ENCODE data around the gene PRKCZ. TPM values are rescaled to one million over a fixed set of nuclear protein-coding genes. Genes with fewer than 3 reads are reported as not detected.

Gene PRKCZ
- total RNA-seq, 2 donors from 2014 or later = 50.4 to 72.2 TPM

- DNase-seq = no peak
- TF ChIP-seq, protein P1, sequence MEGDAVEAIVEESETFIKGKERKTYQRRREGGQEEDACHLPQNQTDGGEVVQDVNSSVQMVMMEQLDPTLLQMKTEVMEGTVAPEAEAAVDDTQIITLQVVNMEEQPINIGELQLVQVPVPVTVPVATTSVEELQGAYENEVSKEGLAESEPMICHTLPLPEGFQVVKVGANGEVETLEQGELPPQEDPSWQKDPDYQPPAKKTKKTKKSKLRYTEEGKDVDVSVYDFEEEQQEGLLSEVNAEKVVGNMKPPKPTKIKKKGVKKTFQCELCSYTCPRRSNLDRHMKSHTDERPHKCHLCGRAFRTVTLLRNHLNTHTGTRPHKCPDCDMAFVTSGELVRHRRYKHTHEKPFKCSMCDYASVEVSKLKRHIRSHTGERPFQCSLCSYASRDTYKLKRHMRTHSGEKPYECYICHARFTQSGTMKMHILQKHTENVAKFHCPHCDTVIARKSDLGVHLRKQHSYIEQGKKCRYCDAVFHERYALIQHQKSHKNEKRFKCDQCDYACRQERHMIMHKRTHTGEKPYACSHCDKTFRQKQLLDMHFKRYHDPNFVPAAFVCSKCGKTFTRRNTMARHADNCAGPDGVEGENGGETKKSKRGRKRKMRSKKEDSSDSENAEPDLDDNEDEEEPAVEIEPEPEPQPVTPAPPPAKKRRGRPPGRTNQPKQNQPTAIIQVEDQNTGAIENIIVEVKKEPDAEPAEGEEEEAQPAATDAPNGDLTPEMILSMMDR (IDR thresholded peaks at IDR 0.05) = no peak
- Histone ChIP-seq H3K4me3 (no peak overlapping the region), H3K36me3 (no peaks in the 10 kb centered on the region), H3K27me3 (no peaks in the 10 kb centered on the region), H3K9me3 (no peaks in the 10 kb centered on the region), H3K9ac (ENCODE audit: low read depth in 2 of 2, low read length in 2 of 2) (no peak overlapping the region), H3K4me1 (no peaks in the 10 kb centered on the region), H3K27ac (no peak overlapping the region)
- intact Hi-C loops (cut with DNase I) = no loop called here
Measured at GRCh38 chr1:2056955-2057590, 6.9 kb downstream of the PRKCZ start.

GRCh38 chr1:2059290-2059953, 9.2 kb downstream of the PRKCZ start:
- Histone ChIP-seq H3K4me1 (no peaks in the 10 kb centered on the region), H3K27ac (no peak overlapping the region), H3K4me3 (no peak overlapping the region), H3K36me3 (no peaks in the 10 kb centered on the region), H3K27me3 (no peaks in the 10 kb centered on the region), H3K9me3 (no peaks in the 10 kb centered on the region), H3K9ac (ENCODE audit: low read depth in 2 of 2, low read length in 2 of 2) (no peak overlapping the region)
- intact Hi-C loops (cut with DNase I) = no loop called here
- no peak for DNase-seq
- TF ChIP-seq, protein P1 (IDR thresholded peaks at IDR 0.05) = no peak

- Histone ChIP-seq H3K9me3 (no peaks in the 10 kb centered on the region), H3K9ac (ENCODE audit: low read depth in 2 of 2, low read length in 2 of 2) (no peak overlapping the region), H3K27ac (no peak overlapping the region), H3K36me3 (no peaks in the 10 kb centered on the region), H3K4me1 (no peaks in the 10 kb centered on the region), H3K4me3 (no peak overlapping the region), H3K27me3 (no peaks in the 10 kb centered on the region)
- TF ChIP-seq, protein P1 (IDR thresholded peaks at IDR 0.05) = no peak
- no peak for DNase-seq
- intact Hi-C loops (cut with DNase I) = no loop called here
Measured at GRCh38 chr1:2060072-2060471, 9.9 kb downstream of the PRKCZ start.

DNA sequence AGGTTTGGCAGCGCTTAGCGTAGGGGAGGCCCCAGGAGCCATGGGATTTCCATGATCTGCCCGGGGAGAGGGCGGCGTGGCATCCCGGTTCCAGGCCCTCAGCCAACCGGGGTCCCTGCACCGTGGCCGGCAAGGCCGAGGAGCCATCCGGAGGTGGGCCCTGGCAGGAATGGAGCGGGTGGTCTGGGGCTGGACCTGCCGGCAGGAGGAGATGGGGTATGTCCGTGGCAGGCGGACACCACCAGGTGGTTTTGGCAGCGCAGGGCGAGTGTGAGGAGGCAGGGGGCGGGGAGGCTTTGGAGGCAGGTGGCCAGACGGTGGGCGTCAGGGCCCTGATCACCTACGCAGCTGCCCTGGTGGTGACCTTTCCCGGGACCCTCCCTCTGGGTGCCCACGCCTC, 10.3 kb downstream of the PRKCZ start:
- TF ChIP-seq, protein P1 (IDR thresholded peaks at IDR 0.05) = no peak
- Histone ChIP-seq H3K9me3 (no peaks in the 10 kb centered on the region), H3K27me3 (no peaks in the 10 kb centered on the region), H3K4me1 (no peaks in the 10 kb centered on the region), H3K9ac (ENCODE audit: low read depth in 2 of 2, low read length in 2 of 2) (no peak overlapping the region), H3K36me3 (no peaks in the 10 kb centered on the region), H3K27ac (no peak overlapping the region), H3K4me3 (no peak overlapping the region)
- intact Hi-C loops (cut with DNase I) = no loop called here
- DNase-seq = no peak

- no peak for DNase-seq
- Histone ChIP-seq H3K36me3 (no peaks in the 10 kb centered on the region), H3K4me3 (no peak overlapping the region)
Measured at GRCh38 chr1:2061065-2061778, 11.0 kb downstream of the PRKCZ start.

More at GRCh38 chr1:2061065-2061778, 11.0 kb downstream of the PRKCZ start:
- Histone ChIP-seq H3K4me1 (no peaks in the 10 kb centered on the region), H3K27me3 (no peaks in the 10 kb centered on the region), H3K9ac (ENCODE audit: low read depth in 2 of 2, low read length in 2 of 2) (no peak overlapping the region), H3K27ac (no peak overlapping the region), H3K9me3 (no peaks in the 10 kb centered on the region)
- intact Hi-C loops (cut with DNase I) = no loop called here
- TF ChIP-seq, protein P1 (IDR thresholded peaks at IDR 0.05) = no peak

Data from colonic mucosa (tissue), 4 donors.